NCI-H2081 treated with DMSO at 0.1 percent for 48 hours (cell line): ENCODE data around the gene TBCD.

Source experiments
- DNase-seq: peaks from one replicate; lab custom pipeline; 2025; lab: John Stamatoyannopoulos, UW

Gene TBCD

GRCh38 chr17:82907797-82908542, 156.1 kb downstream of the TBCD start:
- DNase-seq: no peak

- no peak for DNase-seq
These were observed 156.8 kb downstream of the TBCD start for GRCh38 chr17:82908543-82909160.

GRCh38 chr17:82909322-82909904, 157.5 kb downstream of the TBCD start:
- DNase-seq: no peak

- no peak for DNase-seq
These were observed 158.2 kb downstream of the TBCD start for GRCh38 chr17:82910041-82910481.

- DNase-seq: no peak
These were observed 158.9 kb downstream of the TBCD start for GRCh38 chr17:82910770-82911169.

- DNase-seq: no peak
These were observed 160.0 kb downstream of the TBCD start for GRCh38 chr17:82911822-82912221.

- no peak for DNase-seq
These were observed 160.7 kb downstream of the TBCD start for GRCh38 chr17:82912484-82913089.

GRCh38 chr17:82913304-82914043, 161.6 kb downstream of the TBCD start:
- no peak for DNase-seq

GRCh38 chr17:82914375-82914774, 162.5 kb downstream of the TBCD start:
- no peak for DNase-seq

- DNase-seq: no peak
These were observed 163.3 kb downstream of the TBCD start for GRCh38 chr17:82915010-82915756.

GRCh38 chr17:82915757-82916027, 163.8 kb downstream of the TBCD start:
- DNase-seq: no peak

- no peak for DNase-seq
These were observed 166.0 kb downstream of the TBCD start for GRCh38 chr17:82917699-82918345.

GRCh38 chr17:82918508-82918907, 166.6 kb downstream of the TBCD start:
- DNase-seq: no peak

- no peak for DNase-seq
These were observed 168.3 kb downstream of the TBCD start for GRCh38 chr17:82920150-82920549.

GRCh38 chr17:82920715-82921114, 168.8 kb downstream of the TBCD start:
- DNase-seq: no peak

- no peak for DNase-seq
These were observed 169.6 kb downstream of the TBCD start for GRCh38 chr17:82921426-82921825.

- DNase-seq: no peak
These were observed 170.8 kb downstream of the TBCD start for GRCh38 chr17:82922646-82923045.

- DNase-seq: no peak
These were observed 171.7 kb downstream of the TBCD start for GRCh38 chr17:82923366-82924113.

GRCh38 chr17:82924214-82924613, 172.3 kb downstream of the TBCD start:
- DNase-seq: no peak

- no peak for DNase-seq
These were observed 172.9 kb downstream of the TBCD start for GRCh38 chr17:82924812-82925211.
